ENCODE measurements around the gene TECPR1.

TECPR1 gene

DNA sequence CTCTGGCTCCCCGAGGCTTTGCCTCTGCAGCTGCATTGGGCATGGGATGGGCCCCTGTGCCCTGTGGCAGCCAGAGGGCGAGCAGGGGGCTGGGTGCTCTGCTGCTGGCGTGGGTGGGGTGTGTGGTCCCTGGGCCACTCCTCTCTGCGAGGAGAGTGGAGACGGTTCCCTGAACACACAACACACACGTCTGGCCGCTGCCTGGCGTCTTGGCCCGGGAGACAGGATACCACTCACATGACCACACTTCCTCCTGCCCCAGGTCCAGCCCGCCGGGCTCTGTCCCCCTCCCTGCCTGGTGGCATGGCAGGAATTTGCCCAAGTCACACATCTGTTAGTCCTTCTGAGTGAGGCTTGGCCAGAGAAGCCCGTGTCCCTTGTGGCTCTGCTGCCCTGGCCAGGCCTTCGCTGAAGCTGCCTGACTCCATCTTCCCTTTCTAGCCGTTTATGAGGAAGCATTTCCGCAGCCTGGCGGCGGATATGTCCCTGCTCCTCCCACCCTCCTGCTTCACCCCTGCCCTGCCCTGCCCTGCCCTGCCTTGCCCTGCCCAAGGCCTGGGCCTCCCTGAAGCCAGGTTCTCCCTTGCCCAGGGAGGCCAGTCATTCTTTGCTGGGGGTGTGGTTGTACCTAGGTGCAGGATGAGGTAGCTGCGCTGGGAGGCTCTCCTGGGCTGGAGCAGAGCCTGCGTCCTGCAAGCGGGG lies 32.5 kb upstream of the TECPR1 start:
- no peak for DNase-seq (ENCODE audit: low read depth)

DNA sequence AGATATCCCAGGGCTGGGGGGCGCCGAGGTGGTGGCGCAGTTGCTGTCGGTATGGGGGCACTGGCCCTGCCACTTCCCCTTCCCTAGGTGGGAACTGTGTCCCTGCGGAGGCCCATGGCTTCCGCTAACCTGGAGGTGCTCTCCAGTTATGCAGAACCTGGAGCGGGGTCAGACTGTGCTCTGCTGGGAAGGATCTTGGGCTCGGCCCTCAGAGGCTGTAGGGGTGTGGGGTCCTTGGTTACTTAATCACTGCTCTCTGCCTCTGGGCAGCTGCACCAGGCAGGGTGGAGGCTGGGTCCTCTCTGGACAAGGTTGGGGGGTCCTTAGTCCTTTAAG lies 31.8 kb upstream of the TECPR1 start:
- DNase-seq (ENCODE audit: low read depth): no peak

DNA sequence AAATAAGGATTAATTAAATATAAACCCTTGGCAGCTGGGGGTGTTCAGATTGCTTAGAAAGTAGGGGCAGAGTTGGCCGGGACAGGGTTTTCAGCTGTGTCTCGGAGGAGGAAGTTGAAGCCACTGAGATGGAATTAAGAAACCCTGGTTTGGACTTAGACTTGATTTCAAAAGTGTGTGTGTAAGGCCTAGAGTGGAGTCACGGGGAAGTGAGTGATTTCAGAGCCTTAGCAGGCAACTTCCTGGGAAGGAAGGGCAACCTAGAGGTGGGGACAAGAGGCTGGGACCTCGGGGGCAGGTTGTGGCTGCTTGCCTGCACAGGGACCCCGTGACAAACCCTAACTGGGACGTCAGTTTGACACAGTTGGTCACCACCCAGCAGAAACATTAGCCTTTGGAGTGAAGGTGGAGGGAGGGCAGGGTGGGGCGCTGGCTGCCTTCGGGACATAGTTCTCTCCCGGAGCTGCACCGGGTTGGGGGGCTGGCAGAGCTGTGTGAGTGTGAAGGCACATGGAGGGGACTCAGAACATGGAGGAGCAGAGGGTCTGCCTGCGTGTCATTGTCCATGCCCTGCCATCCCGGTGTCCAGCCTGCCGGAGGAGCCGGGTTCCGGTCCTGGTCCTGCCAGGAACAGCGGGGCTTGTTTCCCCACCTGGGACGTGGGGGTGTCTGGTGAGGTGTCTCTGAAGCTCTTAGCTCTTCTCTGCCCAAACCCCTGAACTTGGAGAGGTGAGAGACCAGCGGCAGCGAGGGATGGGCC lies 31.3 kb upstream of the TECPR1 start:
- no peak for DNase-seq (ENCODE audit: low read depth)

DNA sequence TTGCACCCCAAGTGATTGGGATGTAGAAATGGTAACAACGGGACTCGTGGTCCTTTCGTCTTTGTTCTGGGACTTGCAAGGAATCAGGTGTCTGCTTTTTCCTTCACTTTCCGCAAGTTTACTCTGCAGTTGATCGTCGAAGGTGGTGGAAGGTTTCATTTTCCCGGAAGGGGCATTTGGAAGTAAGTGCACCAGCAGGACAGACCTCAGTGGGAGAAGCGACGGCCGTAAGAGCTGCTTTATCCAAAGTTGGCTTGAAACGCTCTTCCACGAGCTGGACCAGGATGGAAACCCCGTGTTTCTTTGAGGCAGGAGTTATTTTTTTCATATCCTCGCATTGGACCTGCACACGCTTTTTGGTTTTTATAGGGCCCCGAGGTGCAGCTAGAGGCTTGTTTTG lies 30.7 kb upstream of the TECPR1 start:
- DNase-seq (ENCODE audit: low read depth): no peak

DNA sequence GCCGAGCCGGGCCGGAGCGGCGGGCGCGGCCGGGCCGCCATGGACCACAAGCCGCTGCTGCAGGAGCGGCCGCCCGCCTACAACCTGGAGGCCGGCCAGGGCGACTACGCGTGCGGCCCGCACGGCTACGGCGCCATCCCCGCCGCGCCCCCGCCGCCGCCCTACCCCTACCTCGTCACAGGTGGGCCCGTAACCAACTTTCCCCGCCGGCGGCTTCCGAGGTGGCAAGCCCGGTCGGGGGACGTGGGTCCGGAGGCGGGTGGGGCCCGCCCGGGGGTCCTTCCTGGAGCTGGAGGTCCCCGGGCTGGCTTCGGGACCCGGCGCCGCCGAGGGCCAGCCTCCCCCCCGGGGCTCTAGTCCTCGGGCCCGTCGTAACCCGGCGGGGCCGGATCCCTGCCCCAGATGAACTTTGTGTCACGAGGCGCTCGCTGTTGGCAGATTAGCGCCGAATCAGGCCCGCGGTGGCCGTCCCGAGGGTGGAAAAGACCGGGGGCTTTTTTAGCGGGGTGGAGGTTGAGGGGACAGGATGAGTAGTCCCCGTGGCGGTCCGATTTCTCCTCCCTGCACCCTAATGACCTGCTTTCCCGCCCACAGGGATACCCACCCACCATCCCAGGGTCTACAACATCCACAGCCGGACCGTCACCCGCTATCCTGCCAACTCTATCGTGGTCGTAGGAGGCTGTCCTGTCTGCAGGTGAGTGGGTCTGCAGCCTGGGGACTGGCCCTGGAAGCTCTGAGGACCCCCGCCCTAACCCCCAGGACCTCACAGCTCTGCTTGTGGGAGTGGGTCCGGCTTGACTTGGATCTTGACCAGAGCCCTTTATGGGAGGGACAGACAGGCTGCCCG lies 29.9 kb upstream of the TECPR1 start:
- peak; percentile 15 for DNase-seq (ENCODE audit: low read depth)

DNA sequence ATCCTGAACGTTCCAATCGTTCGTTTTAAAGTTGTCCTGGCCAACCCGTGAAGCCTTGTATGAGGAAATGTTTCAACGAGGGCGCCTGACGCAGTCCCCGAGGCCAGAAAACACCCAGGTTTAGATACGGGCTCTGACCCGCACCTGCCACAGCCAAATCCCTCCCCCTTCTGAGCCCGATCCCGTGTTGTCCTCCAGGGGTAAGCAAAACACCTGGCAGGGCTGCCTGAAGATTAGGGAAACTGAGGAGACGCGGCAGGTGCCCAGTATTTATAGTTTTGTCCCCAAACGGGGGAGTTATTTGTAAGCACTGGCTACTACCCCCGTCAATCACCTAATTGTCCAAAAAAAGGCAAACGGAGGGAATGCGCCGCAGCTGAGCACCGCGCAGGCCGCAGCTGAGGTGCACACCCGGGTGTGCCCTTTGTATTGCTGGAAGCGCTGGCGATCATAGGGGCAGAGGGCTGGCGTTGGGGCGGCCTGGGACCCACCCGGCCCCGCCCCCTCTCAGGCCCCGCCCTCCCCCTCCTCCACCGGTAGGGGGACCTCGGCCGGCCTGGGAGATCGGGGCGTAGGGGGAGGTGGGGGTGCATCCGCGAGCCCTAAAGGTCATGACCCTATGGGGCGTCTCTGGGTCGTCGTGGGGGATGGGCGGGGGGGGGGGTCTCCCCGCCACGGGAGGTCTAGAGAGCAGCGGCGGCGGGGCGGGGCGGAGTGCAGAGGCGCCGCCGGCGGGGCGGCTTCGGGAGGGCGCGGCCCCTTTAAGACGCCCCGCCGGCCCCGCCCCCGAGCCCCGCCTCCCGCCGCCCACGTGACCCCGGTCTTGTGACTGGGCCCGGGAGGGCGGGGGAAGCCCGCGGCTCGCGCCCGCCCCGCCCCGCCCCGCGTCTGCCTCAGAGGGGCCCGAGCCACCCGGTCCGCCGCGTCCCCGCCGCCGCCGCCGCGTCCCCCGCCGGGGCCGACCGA lies 29.0 kb upstream of the TECPR1 start, which contains the start of gene BRI3:
Gene BRI3 (plus strand): TSS at position 896 of the 966 bp plus-strand sequence. CDS start 110 bp downstream, outside the sequence.
- DNase-seq (ENCODE audit: low read depth): peak; percentile 86

DNA sequence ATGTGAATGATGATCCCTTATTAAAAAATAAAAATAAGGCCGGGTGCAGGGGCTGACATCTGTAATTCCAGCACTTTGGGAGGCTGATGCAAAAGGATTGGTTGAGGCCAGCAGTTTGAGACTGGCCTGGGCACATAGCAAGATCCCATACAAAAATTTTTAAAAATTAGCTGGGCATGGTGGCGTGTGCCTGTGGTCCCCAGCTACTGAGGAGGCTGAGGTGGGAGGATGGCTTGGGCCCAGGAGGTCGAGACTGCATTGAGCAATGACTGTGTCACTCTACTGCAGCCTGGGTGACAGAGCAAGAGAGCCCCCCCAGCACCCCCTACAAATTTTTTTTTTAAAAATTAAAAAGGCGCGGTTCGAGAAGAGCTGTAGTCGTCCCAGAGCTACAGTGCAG lies 28.3 kb upstream of the TECPR1 start:
- no peak for DNase-seq (ENCODE audit: low read depth)

DNA sequence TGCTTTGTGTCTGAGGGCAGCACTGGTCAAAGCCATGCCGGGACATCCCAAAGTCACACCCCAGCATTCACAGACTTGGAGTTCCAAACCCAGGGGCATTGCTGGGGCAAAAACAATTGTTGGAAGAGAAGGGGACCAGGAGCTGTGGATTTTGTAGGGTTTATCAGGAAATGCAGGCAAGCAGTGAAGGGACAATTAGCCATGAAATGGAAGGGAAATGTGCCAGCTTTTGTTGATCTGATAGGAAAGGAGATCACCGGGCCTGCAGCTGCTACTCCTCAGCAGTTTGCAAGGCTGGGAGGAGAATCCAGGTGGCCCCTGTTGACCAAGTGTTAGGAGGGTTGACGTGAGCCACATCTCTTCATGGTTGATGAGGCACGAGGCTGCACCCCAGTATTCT lies 26.9 kb upstream of the TECPR1 start:
- DNase-seq (ENCODE audit: low read depth): no peak

DNA sequence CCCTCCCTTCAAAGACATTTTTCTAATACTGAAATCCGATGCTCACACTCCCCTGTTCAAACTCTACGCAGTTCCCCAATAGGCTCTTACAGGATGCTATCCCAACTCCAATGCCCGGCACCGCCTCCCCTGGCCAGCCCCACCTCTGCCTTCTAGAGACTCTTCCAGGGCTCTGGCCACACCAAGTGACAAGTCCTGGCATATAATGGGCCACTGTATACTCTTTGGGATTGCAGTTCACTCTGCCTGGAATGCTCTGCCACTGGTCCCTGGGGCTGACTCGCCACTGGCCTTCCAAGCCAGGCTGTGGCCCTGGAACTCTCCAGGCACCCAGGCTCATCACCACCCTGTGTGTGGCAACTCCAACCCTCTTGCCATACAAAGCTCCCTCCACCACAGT lies 26.4 kb upstream of the TECPR1 start:
- DNase-seq (ENCODE audit: low read depth): no peak

DNA sequence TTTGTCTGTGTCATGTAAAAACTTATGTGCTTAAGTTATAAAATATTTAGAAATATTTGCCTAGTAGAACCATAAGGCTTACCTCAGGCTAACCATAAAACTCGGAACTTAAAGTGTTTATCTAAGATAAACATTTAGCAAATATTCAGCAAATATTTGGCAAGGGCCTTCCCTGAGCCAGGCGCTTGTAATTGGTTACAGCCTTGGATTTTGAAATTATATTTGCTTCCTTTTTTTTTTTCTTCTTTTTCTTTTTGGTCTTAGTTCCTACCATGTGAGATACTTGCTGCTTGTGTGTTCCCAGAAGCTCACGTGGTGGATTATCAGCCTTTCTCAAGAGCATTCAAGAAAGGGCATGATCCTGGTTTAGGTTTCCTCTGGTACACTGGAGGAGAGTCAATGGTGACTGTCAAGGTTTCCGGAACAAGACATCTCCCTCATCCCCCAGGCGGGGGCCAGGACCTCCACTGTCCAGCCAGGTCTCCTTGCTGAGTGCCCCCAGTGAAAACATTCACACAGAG lies 24.3 kb upstream of the TECPR1 start:
- no peak for DNase-seq (ENCODE audit: low read depth)

DNA sequence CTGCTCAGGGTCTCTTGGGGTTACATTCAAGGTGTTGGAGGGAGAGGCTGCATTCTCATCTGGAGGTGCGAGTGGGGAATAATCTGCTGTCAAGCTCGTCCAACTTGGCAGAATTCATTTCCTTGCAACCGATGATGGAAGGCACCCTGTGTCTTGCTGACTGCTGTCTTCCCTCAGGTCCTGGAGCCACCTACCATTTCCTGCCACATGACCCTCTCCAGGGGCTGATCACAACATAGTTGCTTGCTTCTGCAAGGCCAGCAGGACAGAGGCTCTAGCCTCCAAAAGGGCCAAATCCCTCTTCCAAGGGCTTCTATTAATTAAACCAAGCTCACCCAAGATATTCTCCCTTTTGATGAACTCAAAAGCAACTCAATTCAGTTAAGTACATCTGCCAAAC lies 15.3 kb upstream of the TECPR1 start:
- no peak for DNase-seq (ENCODE audit: low read depth)

DNA sequence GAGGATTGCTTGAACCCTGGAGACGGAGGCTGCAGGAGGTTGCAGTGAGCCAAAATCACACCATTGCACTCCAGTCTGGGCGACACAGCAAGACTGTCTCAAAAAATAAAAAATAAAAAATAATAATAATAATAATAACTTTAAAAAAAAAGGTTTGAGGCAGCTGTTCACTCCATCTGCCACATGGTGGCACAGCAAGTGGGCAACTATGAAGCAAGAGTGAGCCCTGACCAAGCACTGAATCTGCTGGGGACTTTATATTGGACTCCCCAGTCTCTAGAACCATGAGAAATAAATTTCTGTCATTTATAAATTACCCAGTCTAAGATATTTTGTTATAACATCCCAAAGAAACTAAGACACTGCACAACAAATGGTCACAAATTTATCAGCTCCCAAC lies 14.8 kb upstream of the TECPR1 start:
- DNase-seq (ENCODE audit: low read depth): no peak

DNA sequence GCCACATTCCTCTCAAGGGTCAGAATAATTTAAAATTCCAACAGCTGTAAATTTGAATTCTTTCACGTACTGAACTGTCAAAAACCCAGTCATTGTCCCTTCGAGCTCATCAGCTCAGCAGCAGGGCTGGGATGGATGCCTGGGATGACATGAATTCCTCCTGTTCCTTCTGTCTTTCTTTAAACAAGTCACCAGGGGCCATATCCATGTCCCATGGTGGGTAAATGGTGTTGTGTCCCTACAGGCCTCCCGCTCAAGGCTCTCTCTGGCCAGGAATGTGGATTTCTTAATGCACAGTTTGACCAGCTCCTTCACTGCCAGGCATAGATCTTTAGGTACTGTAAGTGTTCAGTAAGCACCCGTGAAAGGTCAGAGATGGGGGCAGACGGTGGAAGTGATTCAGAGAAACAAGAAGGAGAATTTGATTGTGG lies 13.8 kb upstream of the TECPR1 start:
- DNase-seq (ENCODE audit: low read depth): no peak

DNA sequence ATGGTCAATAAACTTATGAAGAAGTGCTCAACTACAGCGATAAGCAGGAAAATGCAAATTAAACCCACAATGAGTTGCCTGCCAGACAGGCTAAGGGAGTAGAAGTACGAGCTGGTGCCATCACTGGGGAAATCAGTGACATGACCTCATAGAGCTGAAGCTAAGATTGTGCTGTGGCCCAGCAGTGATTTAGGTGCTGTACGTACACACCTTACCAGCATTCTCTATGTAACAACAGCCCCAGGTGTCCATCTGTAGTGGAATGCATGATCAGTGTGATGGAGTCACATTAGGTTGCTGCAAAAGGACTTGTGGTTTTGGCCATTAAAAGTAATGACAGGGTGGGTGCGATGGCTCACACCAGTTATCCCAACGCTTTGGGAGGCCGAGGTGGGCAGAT lies 5.7 kb upstream of the TECPR1 start:
- DNase-seq (ENCODE audit: low read depth): no peak

DNA sequence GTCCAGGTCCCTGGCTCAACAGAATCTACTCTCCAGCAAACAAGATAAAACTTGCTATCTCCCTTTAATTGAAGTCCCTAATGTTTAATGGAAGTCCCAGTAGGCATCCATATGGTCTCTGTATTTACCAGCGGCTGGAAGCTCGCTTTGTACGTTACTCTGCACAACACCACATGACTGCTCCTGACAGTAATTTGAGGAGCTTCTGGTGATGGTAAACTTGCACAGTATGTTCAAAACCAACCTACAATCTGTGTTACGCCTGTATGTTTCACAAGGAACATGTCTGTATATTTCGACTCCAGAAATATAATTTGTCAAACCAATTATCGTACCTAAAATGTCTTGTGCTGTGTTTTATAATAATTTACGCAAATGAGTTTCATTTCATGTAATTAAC lies 4.4 kb upstream of the TECPR1 start:
- no peak for DNase-seq (ENCODE audit: low read depth)

DNA sequence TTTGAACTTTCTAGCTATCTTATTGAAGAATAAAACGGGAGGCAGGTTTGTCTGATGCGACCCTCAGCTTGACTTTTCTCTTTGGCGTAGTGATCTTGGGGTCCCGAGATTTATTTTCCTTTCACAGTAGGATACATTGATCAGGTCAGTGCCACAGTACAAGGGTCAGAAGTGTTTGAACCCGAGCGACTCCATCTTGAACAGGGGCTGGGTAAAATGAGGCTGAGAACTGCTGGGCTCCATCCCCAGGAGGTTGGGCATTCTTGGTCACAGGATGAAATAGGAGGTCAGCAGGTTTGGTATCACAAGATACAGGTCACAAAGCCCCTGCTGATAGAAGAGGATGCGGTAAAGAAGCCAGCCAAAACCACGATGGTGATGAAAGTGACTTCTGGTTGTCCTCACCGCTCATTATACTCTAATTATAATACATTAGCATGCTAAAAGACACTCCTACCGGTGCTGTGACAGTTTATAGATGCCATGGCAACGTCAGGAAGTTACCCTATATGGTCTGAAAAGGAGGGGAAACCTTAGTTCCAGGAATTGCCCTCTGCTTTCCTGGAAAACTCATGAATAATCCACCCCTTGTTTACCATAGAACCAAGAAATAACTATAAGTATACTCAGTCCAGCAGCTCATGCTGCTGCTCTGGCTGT lies 3.0 kb upstream of the TECPR1 start:
- DNase-seq (ENCODE audit: low read depth): no peak

DNA sequence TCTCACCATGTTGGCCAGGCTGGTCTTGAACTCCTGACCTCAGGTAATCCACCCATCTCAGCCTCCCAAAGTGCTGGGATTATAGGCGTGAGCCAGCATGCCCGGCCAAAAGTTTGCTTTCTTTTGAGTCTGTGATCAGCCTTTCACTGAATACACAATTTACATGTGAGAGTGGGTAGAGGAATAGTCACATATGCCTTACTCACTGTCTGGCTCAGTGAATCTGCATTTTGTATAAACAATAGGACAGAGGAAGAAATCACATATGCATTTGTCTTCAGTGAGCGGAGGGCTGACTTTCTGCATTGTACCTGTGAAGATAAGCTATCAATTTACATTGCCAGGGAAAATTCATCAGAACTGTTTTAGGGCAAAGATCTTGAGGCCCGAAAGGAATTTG lies 2.5 kb upstream of the TECPR1 start:
- no peak for DNase-seq (ENCODE audit: low read depth)

DNA sequence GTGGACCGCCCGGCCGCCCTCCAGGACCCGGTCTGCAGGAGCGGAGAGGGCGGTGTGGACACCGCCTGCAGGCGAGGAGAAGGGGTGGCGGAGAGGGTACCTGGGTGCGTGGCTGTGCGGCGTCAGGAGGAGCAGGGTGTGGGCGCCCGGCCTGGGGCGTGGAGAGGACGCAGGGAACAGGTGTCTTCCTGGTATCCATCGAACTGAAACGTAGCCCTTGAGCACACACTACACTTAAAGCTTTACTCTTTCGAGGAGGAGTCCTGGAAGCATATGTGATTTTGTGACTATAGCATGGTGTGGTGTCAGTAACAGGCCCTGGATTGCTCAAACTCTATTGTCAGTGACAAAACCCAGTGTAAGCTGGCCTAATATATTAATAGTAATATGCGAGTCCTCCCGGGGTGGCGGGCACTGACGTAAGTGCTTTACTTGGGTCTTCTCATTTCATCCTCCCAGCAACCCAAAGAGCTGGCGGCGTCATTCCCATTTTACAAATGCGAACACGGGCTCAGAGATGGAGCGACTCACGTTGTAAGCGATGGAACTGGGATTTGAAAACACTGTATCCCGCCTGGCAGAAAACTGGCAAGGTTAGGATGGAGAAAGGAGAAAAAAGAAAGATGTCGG lies 508 bp upstream of the TECPR1 start:
- no peak for DNase-seq (ENCODE audit: low read depth)

DNA sequence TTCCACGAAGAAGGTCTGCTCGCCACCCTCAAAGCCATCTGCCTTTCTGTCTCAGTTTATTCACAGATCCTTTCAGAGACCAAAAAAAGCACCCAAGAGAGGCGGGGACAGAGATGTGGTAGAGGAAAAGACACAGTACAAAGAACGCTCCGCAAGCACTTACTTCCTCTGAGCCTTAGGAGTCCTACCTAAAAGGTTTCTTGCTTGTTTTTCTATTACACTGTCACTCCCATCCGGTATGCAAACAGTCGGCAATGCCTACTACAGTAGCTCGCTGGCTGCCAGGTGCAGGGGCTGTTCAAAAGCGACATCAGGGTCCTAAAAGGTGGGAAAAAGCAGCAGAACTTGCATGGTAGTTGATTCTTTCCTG lies 816 bp downstream of the TECPR1 start:
- DNase-seq (ENCODE audit: low read depth): no peak

DNA sequence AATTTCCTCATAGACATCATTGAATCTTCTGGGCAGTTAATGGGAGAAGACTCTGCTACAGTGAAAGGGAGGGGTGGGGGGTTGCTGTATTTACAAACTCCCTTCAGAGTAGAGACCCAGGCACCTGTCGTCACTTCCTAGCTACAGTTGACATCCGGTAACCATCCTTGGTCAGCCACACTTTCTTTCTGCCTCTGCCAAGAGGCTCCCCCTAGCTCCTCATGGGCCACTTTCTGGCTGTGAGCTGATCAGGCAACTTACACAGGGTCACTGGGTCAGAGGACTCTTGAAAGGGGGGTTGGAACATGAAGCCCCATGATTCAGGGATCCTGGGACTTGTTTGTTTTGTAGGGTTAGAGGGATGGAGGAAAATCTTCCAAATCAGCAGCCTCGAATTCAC lies 1.2 kb downstream of the TECPR1 start:
- DNase-seq (ENCODE audit: low read depth): no peak

DNA sequence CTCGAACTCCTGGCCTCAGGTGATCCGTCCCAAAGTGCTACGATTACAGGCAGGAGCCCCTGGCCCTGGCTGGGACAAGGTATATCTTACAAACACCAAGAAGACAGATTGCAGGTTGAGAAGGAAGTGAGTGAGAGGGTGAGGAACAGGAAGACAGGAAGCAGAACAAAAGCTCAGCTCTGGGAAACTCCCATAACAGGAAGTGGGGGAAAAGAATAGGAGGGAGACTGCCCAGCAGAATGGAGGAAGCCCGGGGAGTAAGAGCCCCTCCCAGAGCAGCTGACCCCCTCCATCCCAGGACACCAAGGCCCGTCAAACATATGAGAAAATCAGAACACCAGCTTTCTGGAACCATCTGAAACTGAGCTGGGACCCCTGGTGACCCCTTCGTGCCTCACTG lies 2.9 kb downstream of the TECPR1 start:
- DNase-seq (ENCODE audit: low read depth): no peak

Measured in activated T-cell treated with anti-CD3 and anti-CD28 coated beads for 48 hours (primary cell).